A549 (cell line): ENCODE measurements around the gene MYO5C. TPM values are rescaled to one million over a fixed set of nuclear protein-coding genes. Genes with fewer than 3 reads are reported as not detected.
A peak's percentile ranks its signal among the peaks of the same experiment; 100 is the strongest.

Experiments
- ATAC-seq, 2 experiments: fragments of 200-7000 bp in 1 of 2; fragments of >200 bp in 1 of 2; cut with Nextera tagmentation in 1 of 2; cut with Tn5 transposase in 1 of 2; 3 replicates each; pipeline versions ENCODE4 v1.8.0 to v1.9.1; 2018 to 2020; ENCODE audit warnings: mild to moderate bottlenecking in 1 of 2, moderate library complexity in 1 of 2
- CTCF ChIA-PET: fragments of 300-600 bp; sonication (Branson Sonifier 250); formaldehyde crosslinking; extraction: SDS; loops from one replicate; lab custom pipeline; 2021; ENCODE audit warnings: antibody characterized with exemption, inconsistent platforms; lab: Yijun Ruan, JAX
- POLR2A ChIA-PET: fragments of 350-600 bp; formaldehyde crosslinking; extraction: SDS; loops from one replicate; lab custom pipeline; 2021; ENCODE audit warnings: antibody characterized with exemption, inconsistent platforms; lab: Yijun Ruan, JAX
- DNase-seq, 2 experiments: peaks; one replicate each; pipeline versions ENCODE4 v3.0.0 to v3.0.0-alpha.2; 2011 to 2016; ENCODE audit warnings: low read depth in 1 of 2, low spot score in 1 of 2
- FAIRE-seq: peaks from 2 replicates; lab custom pipeline; 2011; peaks lifted over from hg19 to GRCh38; lab: Jason Lieb, UNC
- H3K27ac ChIP-seq, 2 experiments: fragments of >200 bp; sonication (Bioruptor Twin); formaldehyde crosslinking; 3 replicates each; pipeline ENCODE4 v1.5.1; 2016 to 2017
- H3K4me1 ChIP-seq: fragments of >200 bp; sonication (Bioruptor Twin); formaldehyde crosslinking; 3 replicates; pipeline ENCODE4 v1.6.1; 2016
- H3K4me2 ChIP-seq: fragments of >200 bp; sonication (Bioruptor Twin); formaldehyde crosslinking; 3 replicates; pipeline ENCODE4 v1.6.1; 2016
- H3K4me3 ChIP-seq: fragments of >200 bp; sonication (Bioruptor Twin); formaldehyde crosslinking; 3 replicates; pipeline ENCODE4 v1.5.1; 2016
- H3K9me3 ChIP-seq: fragments of >200 bp; sonication (Bioruptor Twin); formaldehyde crosslinking; 3 replicates; pipeline ENCODE4 v1.6.1; 2016
- ATOH8 ChIP-seq: fragments of 250-450 bp; sonication (Bioruptor Pico); IDR thresholded peaks from 2 replicates; pipeline ENCODE4 v1.5.0; 2020; ENCODE audit warnings: low read depth, mild to moderate bottlenecking, moderate library complexity
- BHLHE40 ChIP-seq: IDR thresholded peaks from 2 replicates; pipeline ENCODE4 v1.6.1; 2012; ENCODE audit warnings: low read depth, low read length, inconsistent platforms
- CBX8 ChIP-seq: fragments of 200-600 bp; sonication (generic); IDR thresholded peaks from 2 replicates; pipeline ENCODE4 v1.6.1; 2016
- CTCF ChIP-seq: fragments of >200 bp; sonication (Bioruptor Twin); formaldehyde crosslinking; IDR thresholded peaks from 3 replicates; pipeline ENCODE4 v1.5.1; 2016
- EHMT2 ChIP-seq: fragments of 200-600 bp; sonication (generic); IDR thresholded peaks from 2 replicates; pipeline ENCODE4 v1.6.1; 2016; ENCODE audit warnings: antibody characterized with exemption, low read depth, mild to moderate bottlenecking, moderate library complexity
- FOSB ChIP-seq: fragments of 250-450 bp; sonication (Bioruptor Pico); IDR thresholded peaks from 2 replicates; pipeline ENCODE4 v1.5.0; 2020; ENCODE audit warnings: mild to moderate bottlenecking, moderate library complexity
- FOXS1 ChIP-seq: fragments of 250-450 bp; sonication (Bioruptor Pico); IDR thresholded peaks from 2 replicates; pipeline ENCODE4 v1.5.0; 2020; ENCODE audit warnings: mild to moderate bottlenecking, moderate library complexity
- HDAC2 ChIP-seq: fragments of 200-600 bp; sonication (generic); IDR thresholded peaks from 2 replicates; pipeline ENCODE4 v1.6.1; 2016
- HOXA7 ChIP-seq: fragments of 250-450 bp; sonication (Bioruptor Pico); IDR thresholded peaks from 2 replicates; pipeline ENCODE4 v1.5.0; 2020; ENCODE audit warnings: mild to moderate bottlenecking, moderate library complexity
- KDM5A ChIP-seq: fragments of 200-600 bp; sonication (generic); IDR thresholded peaks from 2 replicates; pipeline ENCODE4 v1.6.1; 2016; ENCODE audit warnings: antibody characterized with exemption, mild to moderate bottlenecking
- MAFK ChIP-seq: fragments of 450-650 bp; IDR thresholded peaks from 2 replicates; pipeline ENCODE4 v1.6.1; 2014; ENCODE audit not compliant: partially characterized antibody
- MYC ChIP-seq: IDR thresholded peaks from 2 replicates; pipeline ENCODE4 v1.6.1; 2012; ENCODE audit warnings: mild to moderate bottlenecking, inconsistent platforms, low read length, improper control_type of control experiment, borderline replicate concordance
- NPAS2 ChIP-seq: fragments of 250-450 bp; sonication (Bioruptor Pico); IDR thresholded peaks from 2 replicates; pipeline ENCODE4 v1.8.0; 2022; ENCODE audit warnings: mild to moderate bottlenecking, moderate library complexity, borderline replicate concordance
- RAD21 ChIP-seq, 2 experiments: fragments of >200 bp in 1 of 2; sonication (Bioruptor Twin) in 1 of 2; formaldehyde crosslinking in 1 of 2; IDR thresholded peaks in 1 of 2; conservative IDR thresholded peaks in 1 of 2; 2 replicates in 1 of 2; 3 replicates in 1 of 2; pipeline ENCODE4 v1.6.1; 2012 to 2018; ENCODE audit warnings: inconsistent platforms in 1 of 2
- TFCP2L1 ChIP-seq: fragments of 250-450 bp; sonication (Bioruptor Pico); IDR thresholded peaks from 2 replicates; pipeline ENCODE4 v1.5.0; 2021; ENCODE audit warnings: mild to moderate bottlenecking
- TP53 ChIP-seq: fragments of 250-450 bp; sonication (Bioruptor Pico); IDR thresholded peaks from 2 replicates; pipeline ENCODE4 v1.5.0; 2021; ENCODE audit warnings: mild to moderate bottlenecking, moderate library complexity
- ZFP36 ChIP-seq: fragments of 450-650 bp; IDR thresholded peaks from 2 replicates; pipeline ENCODE4 v1.6.1; 2014; ENCODE audit warnings: borderline replicate concordance; ENCODE audit not compliant: partially characterized antibody
- ZNF302 ChIP-seq: fragments of 250-450 bp; sonication (Bioruptor Pico); IDR thresholded peaks from 2 replicates; pipeline ENCODE4 v1.9.0; 2021; ENCODE audit warnings: inconsistent platforms, mild to moderate bottlenecking, moderate library complexity
- WGBS: methylation state at CpG from one replicate; pipeline ENCODE4 v1.1.6; 2017; ENCODE audit errors: missing lambda C conversion rate; 5-methylcytosine and 5-hydroxymethylcytosine counted together
- polyA plus RNA-seq, 4 experiments: library from polyadenylated mRNA; depleted of rRNA in 3 of 4; stranded (reverse); fragments of >200 nt; fragmentation: RNase III in 1 of 4; extraction: RNeasy Plus Mini Kit Qiagen cat#74134 plus additional on column Dnase treatment in 1 of 4; gene quantifications; 2 replicates in 3 of 4; 3 replicates in 1 of 4; pipeline ENCODE4 v1.2.3, GENCODE V29; 2011 to 2017

Gene MYO5C
- polyA plus RNA-seq, 2 of the 4 experiments (the other 2 are of a cell fraction), result 6.2 to 27.6 TPM

- no peak for TF ChIP-seq CBX8
- no peak for TF ChIP-seq FOXS1 (CRISPR knock-in tag)
- TF ChIP-seq FOSB, result no peak
- TF ChIP-seq ATOH8 (CRISPR knock-in tag), result no peak
- no peak for TF ChIP-seq ZNF302 (CRISPR knock-in tag)
- TF ChIP-seq BHLHE40, result no peak
- no peak for TF ChIP-seq HDAC2
- no peak for TF ChIP-seq ZFP36
- TF ChIP-seq MAFK, result no peak
- no peak for TF ChIP-seq RAD21 (conservative IDR thresholded peaks at IDR 0.05 in 1 of 2, IDR thresholded peaks at IDR 0.05 in 1 of 2)
- TF ChIP-seq EHMT2, result no peak
- TF ChIP-seq MYC, result no peak
- no peak for TF ChIP-seq TFCP2L1 (CRISPR knock-in tag)
- TF ChIP-seq HOXA7 (CRISPR knock-in tag), result no peak
- no peak for TF ChIP-seq NPAS2 (CRISPR knock-in tag)
- TF ChIP-seq TP53 (CRISPR knock-in tag), result no peak
- Histone ChIP-seq H3K4me3 (no peak overlapping the region), H3K9me3 (no peaks in the 10 kb centered on the region), H3K4me1 (peaks cover 12% of the 10 kb centered on the region; the same call in 2 of the 3 replicates), H3K4me2 (peak overlapping the region; percentile 25; the same call in 2 of the 3 replicates), H3K27ac (peak overlapping the region; percentile 54 to 59; a peak in 4 of 6 replicates)
- no peak for FAIRE-seq
- WGBS, result 87% methylated on average over 2 of the region's 2 CpGs
- ChIA-PET CTCF (interaction anchor here (0.5 to 4.3 kb wide), 9 partner anchors 8 to 75 kb away, joined by 3 to 18 read pairs (median 4); no protein-coding TSS in a partner anchor), POLR2A (interaction anchor here (2.3 kb wide), 1 partner anchor 15 kb away, joined by 11 read pairs; no protein-coding TSS in a partner anchor)
- no peak for ATAC-seq
- no peak for DNase-seq
Observed at GRCh38 chr15:52164631-52165265, 130.9 kb downstream of the MYO5C start.

- CTCF ChIA-PET, result interaction anchor here (0.9 to 9.5 kb wide), 10 partner anchors 9 to 63 kb away, joined by 3 to 58 read pairs (median 6); no protein-coding TSS in a partner anchor
- 90% methylated on average over 19 of the region's 19 CpGs for WGBS
Observed at GRCh38 chr15:52163321-52164190, 132.0 kb downstream of the MYO5C start.

More at GRCh38 chr15:52163321-52164190, 132.0 kb downstream of the MYO5C start:
- DNase-seq (no peak), ATAC-seq (peak in 1 of 2 experiments; percentile 83; a peak in 3 of 6 replicates), FAIRE-seq (no peak)
- Histone ChIP-seq H3K27ac (no peak overlapping the region), H3K4me2 (no peak overlapping the region), H3K4me1 (peaks cover 12% of the 10 kb centered on the region; the same call in 2 of the 3 replicates), H3K9me3 (no peaks in the 10 kb centered on the region), H3K4me3 (no peak overlapping the region)
- TF ChIP-seq RAD21 (conservative IDR thresholded peaks at IDR 0.05 in 1 of 2, IDR thresholded peaks at IDR 0.05 in 1 of 2), result peak in 1 of 2 experiments; percentile 37; a peak in 2 of 5 replicates
- TF ChIP-seq KDM5A, result no peak
- 0 out of 3 replicates have a peak, but pooled peaks have one; percentile 18 for TF ChIP-seq CTCF
- POLR2A ChIA-PET, result no interaction called here
